Endothelial cell of umbilical vein (primary cell): Measurements from ENCODE around the gene FBLN2.

ENCODE experiments used
- CTCF ChIP-seq, 2 donors: IDR thresholded peaks; 1 replicate in 1 of 2; 2 replicates in 1 of 2; pipeline ENCODE4 v1.5.1; 2011; ENCODE audit warnings: low read length in 2 of 2, mild to moderate bottlenecking in 2 of 2, moderate library complexity in 2 of 2, control low read depth in 1 of 2, inconsistent platforms in 1 of 2, low read depth in 1 of 2; ENCODE audit not compliant: insufficient read depth in 1 of 2; ENCODE audit errors: extremely low read depth in 1 of 2
- EZH2 ChIP-seq: IDR thresholded peaks from 2 replicates; pipeline ENCODE4 v1.6.1; 2012; ENCODE audit warnings: borderline replicate concordance, low read depth, mild to moderate bottlenecking, moderate library complexity, low read length, inconsistent platforms; ENCODE audit not compliant: severe bottlenecking
- FOS ChIP-seq: IDR thresholded peaks from 2 replicates; pipeline ENCODE4 v1.6.1; 2011; ENCODE audit warnings: mild to moderate bottlenecking, low read length, moderate library complexity, borderline replicate concordance; ENCODE audit not compliant: insufficient read depth
- GATA2 ChIP-seq: IDR thresholded peaks from 2 replicates; pipeline ENCODE4 v1.7.0; 2011; ENCODE audit warnings: low read depth, mild to moderate bottlenecking, moderate library complexity, mixed read lengths, low read length; ENCODE audit not compliant: insufficient read length, insufficient read depth
- MYC ChIP-seq: IDR thresholded peaks from one replicate; pipeline ENCODE4 v1.6.1; 2011; ENCODE audit warnings: mild to moderate bottlenecking, low read depth, low read length
- POLR2A ChIP-seq: IDR thresholded peaks from 2 replicates; pipeline ENCODE4 v1.6.1; 2012; ENCODE audit warnings: low read depth, mild to moderate bottlenecking, control low read depth, low read length
- POLR2AphosphoS5 ChIP-seq: IDR thresholded peaks from 2 replicates; pipeline ENCODE4 v1.6.1; 2012; ENCODE audit warnings: low read depth, mild to moderate bottlenecking, control low read depth, low read length, moderate library complexity; ENCODE audit not compliant: insufficient read depth

- no peak for TF ChIP-seq CTCF (IDR thresholded peaks at IDR 0.05; ENCODE audit: extremely low read depth in 1 of 2, insufficient read depth in 1 of 2, low read depth in 1 of 2, low read length in 2 of 2)
- no peak for TF ChIP-seq MYC
- no peak for TF ChIP-seq GATA2
- no peak for TF ChIP-seq EZH2
- no peak for TF ChIP-seq FOS
- TF ChIP-seq POLR2A, result no peak
- TF ChIP-seq POLR2AphosphoS5, result no peak
Measured at GRCh38 chr3:13684854-13685253, 135.9 kb downstream of the FBLN2 start.
